ENCODE data around the gene OR52L1.

The OR52L1 gene

DNA sequence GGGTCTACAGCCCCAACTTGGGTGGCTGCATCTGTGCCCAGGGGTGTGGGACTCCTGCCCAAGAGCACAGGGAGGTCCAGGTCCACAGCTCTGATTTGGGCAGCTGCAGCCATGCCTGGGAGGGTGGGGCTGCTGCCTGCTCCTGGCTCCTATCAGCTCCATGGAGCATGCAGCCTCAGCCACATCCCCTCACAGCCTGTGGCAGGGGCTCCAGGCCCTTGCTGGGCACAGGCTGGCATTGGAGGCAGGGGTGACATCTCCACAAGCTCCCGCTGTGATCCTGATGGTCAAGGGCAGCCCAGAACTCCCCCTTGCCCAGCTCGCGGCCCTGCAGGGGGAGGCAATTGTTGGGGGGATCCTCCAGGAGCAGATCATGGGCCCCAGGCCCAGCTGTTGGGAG lies 26.3 kb upstream of the OR52L1 start:
- H3K4me3 ChIP-seq (ENCODE audit: low read depth, low read length), result no peak overlapping the region
- no peaks in the 10 kb centered on the region for H3K36me3 ChIP-seq (ENCODE audit: control insufficient read depth in 2 of 2, insufficient read depth in 1 of 2, low read length in 2 of 2)
- no peaks in the 10 kb centered on the region for H3K4me1 ChIP-seq (ENCODE audit: control insufficient read depth, insufficient read depth, low read length)
- no peak for TF ChIP-seq ZNF76 (tag by site-specific recombination; IDR thresholded peaks at IDR 0.05; ENCODE audit: borderline replicate concordance, low read depth)
- TF ChIP-seq BCL11A (tag by site-specific recombination; IDR thresholded peaks at IDR 0.05; ENCODE audit: low read depth), result no peak
- TF ChIP-seq ZNF530 (tag by site-specific recombination; IDR thresholded peaks at IDR 0.05; ENCODE audit: low read depth), result no peak
- TF ChIP-seq ZBTB8A (tag by site-specific recombination; IDR thresholded peaks at IDR 0.05), result no peak
- no peak for TF ChIP-seq WT1 (tag by site-specific recombination; IDR thresholded peaks at IDR 0.05)
- no peak for TF ChIP-seq ZNF610 (tag by site-specific recombination; IDR thresholded peaks at IDR 0.05; ENCODE audit: borderline replicate concordance)
- no peak for TF ChIP-seq ZNF473 (tag by site-specific recombination; IDR thresholded peaks at IDR 0.05)
- no peak for TF ChIP-seq ZNF146 (tag by site-specific recombination; IDR thresholded peaks at IDR 0.05)
- no peak for TF ChIP-seq ZNF777 (tag by site-specific recombination; IDR thresholded peaks at IDR 0.05; ENCODE audit: borderline replicate concordance)
- TF ChIP-seq ZNF544 (tag by site-specific recombination; IDR thresholded peaks at IDR 0.05), result no peak
- TF ChIP-seq ZNF48 (tag by site-specific recombination; IDR thresholded peaks at IDR 0.05), result no peak
- TF ChIP-seq ZNF555 (tag by site-specific recombination; conservative IDR thresholded peaks at IDR 0.05), result no peak
- no peak for TF ChIP-seq ZBTB21 (tag by site-specific recombination; IDR thresholded peaks at IDR 0.05)
- no peak for TF ChIP-seq ZBTB20 (tag by site-specific recombination; IDR thresholded peaks at IDR 0.05)
- TF ChIP-seq, protein P1, sequence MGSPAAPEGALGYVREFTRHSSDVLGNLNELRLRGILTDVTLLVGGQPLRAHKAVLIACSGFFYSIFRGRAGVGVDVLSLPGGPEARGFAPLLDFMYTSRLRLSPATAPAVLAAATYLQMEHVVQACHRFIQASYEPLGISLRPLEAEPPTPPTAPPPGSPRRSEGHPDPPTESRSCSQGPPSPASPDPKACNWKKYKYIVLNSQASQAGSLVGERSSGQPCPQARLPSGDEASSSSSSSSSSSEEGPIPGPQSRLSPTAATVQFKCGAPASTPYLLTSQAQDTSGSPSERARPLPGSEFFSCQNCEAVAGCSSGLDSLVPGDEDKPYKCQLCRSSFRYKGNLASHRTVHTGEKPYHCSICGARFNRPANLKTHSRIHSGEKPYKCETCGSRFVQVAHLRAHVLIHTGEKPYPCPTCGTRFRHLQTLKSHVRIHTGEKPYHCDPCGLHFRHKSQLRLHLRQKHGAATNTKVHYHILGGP (tag by site-specific recombination; IDR thresholded peaks at IDR 0.05), result no peak
- TF ChIP-seq ZSCAN23 (tag by site-specific recombination; IDR thresholded peaks at IDR 0.05), result no peak
- TF ChIP-seq ZNF701 (tag by site-specific recombination; IDR thresholded peaks at IDR 0.05), result no peak
- no peak for TF ChIP-seq MZF1 (tag by site-specific recombination; IDR thresholded peaks at IDR 0.05; ENCODE audit: borderline replicate concordance)
- no peak for TF ChIP-seq ZFP3 (tag by site-specific recombination; IDR thresholded peaks at IDR 0.05; ENCODE audit: low read depth)
- TF ChIP-seq, protein P2, sequence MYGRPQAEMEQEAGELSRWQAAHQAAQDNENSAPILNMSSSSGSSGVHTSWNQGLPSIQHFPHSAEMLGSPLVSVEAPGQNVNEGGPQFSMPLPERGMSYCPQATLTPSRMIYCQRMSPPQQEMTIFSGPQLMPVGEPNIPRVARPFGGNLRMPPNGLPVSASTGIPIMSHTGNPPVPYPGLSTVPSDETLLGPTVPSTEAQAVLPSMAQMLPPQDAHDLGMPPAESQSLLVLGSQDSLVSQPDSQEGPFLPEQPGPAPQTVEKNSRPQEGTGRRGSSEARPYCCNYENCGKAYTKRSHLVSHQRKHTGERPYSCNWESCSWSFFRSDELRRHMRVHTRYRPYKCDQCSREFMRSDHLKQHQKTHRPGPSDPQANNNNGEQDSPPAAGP (tag by site-specific recombination; IDR thresholded peaks at IDR 0.05), result no peak
- H3K27ac ChIP-seq (ENCODE audit: extremely low read depth, low read depth, low read length), result no peak overlapping the region
- POLR2A ChIA-PET, result no interaction called here
- H3K9me3 ChIP-seq (ENCODE audit: control insufficient read depth, insufficient read depth, low read depth, low read length), result no peaks in the 10 kb centered on the region
- CTCF ChIA-PET, result interaction anchor here (2.1 kb wide), 1 partner anchor 350 kb away, joined by 6 read pairs; no protein-coding TSS in a partner anchor

DNA sequence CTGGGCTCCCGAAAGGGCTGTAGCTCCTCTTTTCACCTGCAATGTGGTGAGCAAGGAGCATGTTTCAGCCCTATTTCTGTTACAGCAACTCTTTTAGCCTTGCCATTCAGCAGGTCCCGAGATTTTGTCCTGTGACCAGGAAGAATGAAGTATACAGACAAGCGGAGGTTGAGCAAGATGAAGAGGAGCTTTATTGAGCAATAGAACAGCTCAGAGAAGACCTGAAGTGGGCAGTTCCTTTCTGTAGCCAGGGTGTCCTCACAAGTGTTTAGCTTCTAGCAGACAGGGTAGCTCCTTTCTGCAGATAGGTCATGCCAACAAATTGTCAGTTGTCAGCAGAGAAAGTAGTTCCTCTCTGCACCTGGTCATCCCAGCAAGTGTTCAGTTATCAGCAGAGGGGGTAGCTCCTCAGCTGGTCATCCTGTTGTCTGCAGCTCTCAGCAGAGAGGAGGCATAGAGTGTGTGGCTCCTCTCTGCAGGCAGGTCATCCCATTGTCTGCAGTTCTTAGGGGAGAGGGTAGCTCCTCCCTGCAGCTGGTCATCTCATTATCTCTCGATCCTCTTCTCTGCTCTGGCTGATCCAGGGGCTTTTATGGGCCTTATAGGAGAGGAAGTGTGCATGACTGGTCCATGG lies 25.4 kb upstream of the OR52L1 start:
- CTCF ChIA-PET, result interaction anchor here (1.1 to 2.1 kb wide), 4 partner anchors 10 to 351 kb away, joined by 4 to 6 read pairs (median 5); no protein-coding TSS in a partner anchor
- H3K27ac ChIP-seq (ENCODE audit: extremely low read depth, low read depth, low read length), result no peak overlapping the region
- no peak overlapping the region for H3K4me3 ChIP-seq (ENCODE audit: low read depth, low read length)
- TF ChIP-seq ZNF174 (tag by site-specific recombination; IDR thresholded peaks at IDR 0.05) (no peak), ZSCAN16 (tag by site-specific recombination; IDR thresholded peaks at IDR 0.05) (no peak), KLF8 (tag by site-specific recombination; IDR thresholded peaks at IDR 0.05) (no peak), SP7 (tag by site-specific recombination; IDR thresholded peaks at IDR 0.05) (no peak), GFI1B (tag by site-specific recombination; IDR thresholded peaks at IDR 0.05) (no peak), EGR2 (tag by site-specific recombination; IDR thresholded peaks at IDR 0.05; ENCODE audit: low read depth) (no peak), YY2 (tag by site-specific recombination; IDR thresholded peaks at IDR 0.05) (no peak), ZNF48 (tag by site-specific recombination; IDR thresholded peaks at IDR 0.05) (no peak), ZNF324 (tag by site-specific recombination; IDR thresholded peaks at IDR 0.05) (no peak)
- no peaks in the 10 kb centered on the region for H3K9me3 ChIP-seq (ENCODE audit: control insufficient read depth, insufficient read depth, low read depth, low read length)
- no peaks in the 10 kb centered on the region for H3K4me1 ChIP-seq (ENCODE audit: control insufficient read depth, insufficient read depth, low read length)
- no peaks in the 10 kb centered on the region for H3K36me3 ChIP-seq (ENCODE audit: control insufficient read depth in 2 of 2, insufficient read depth in 1 of 2, low read length in 2 of 2)
- POLR2A ChIA-PET, result no interaction called here

Measured in HEK293 (cell line).